Calu3 (cell line): ENCODE results near the gene CGB5. TPM values are rescaled to one million over a fixed set of nuclear protein-coding genes. Genes with fewer than 3 reads are reported as not detected.
"Not testable (repeated sequence)": the region's sequence is repeated elsewhere in the genome, so short reads cannot be mapped to it uniquely, and the experiment has no call there.

Experiments
- BruUV-seq: library from RNA; stranded (reverse); fragments of 400-500 nt; replicated peaks from 2 replicates; lab custom pipeline; 2021; lab: Mats Ljungman, UMichigan
- CTCF ChIA-PET: fragments of 300-600 bp; sonication (Branson Sonifier 250); formaldehyde crosslinking; loops from one replicate; lab custom pipeline; 2022; ENCODE audit warnings: antibody characterized with exemption; lab: Charles Lee
- DNase-seq: peaks from one replicate; pipeline ENCODE4 v3.0.0; 2022
- H3K27ac Mint-ChIP-seq: one replicate; pipeline ENCODE4 v1.8.0; 2022; ENCODE audit warnings: mixed read lengths; ENCODE audit not compliant: unreplicated experiment
- H3K27me3 Mint-ChIP-seq: one replicate; pipeline ENCODE4 v1.8.0; 2022; ENCODE audit warnings: mixed read lengths; ENCODE audit not compliant: unreplicated experiment
- H3K36me3 Mint-ChIP-seq: one replicate; pipeline ENCODE4 v1.8.0; 2022; ENCODE audit warnings: mild to moderate bottlenecking, moderate library complexity, mixed read lengths; ENCODE audit not compliant: insufficient read depth, unreplicated experiment
- H3K4me1 Mint-ChIP-seq: one replicate; pipeline ENCODE4 v1.8.0; 2022; ENCODE audit warnings: mild to moderate bottlenecking, low read depth, mixed read lengths; ENCODE audit not compliant: unreplicated experiment
- H3K4me3 Mint-ChIP-seq: one replicate; pipeline ENCODE4 v1.8.0; 2022; ENCODE audit warnings: mild to moderate bottlenecking, low read depth, moderate library complexity, mixed read lengths; ENCODE audit not compliant: unreplicated experiment
- H3K9me3 Mint-ChIP-seq: one replicate; pipeline ENCODE4 v1.8.0; 2022; ENCODE audit warnings: low read depth, mixed read lengths; ENCODE audit not compliant: unreplicated experiment
- CTCF ChIP-seq: fragments of 200-600 bp; IDR thresholded peaks from one replicate; pipeline ENCODE4 v1.8.0; 2022; ENCODE audit warnings: antibody characterized with exemption; ENCODE audit not compliant: unreplicated experiment
- intact Hi-C: fragments of 100-400 bp; cut with micrococcal nuclease; formaldehyde crosslinking; loops from one replicate; pipeline ENCODE4 v1.10.0; 2022; ENCODE audit not compliant: unreplicated experiment
- total RNA-seq: library from RNA; stranded (reverse); gene quantifications from 2 replicates; pipeline ENCODE4 v1.2.3, GENCODE V29; 2022

The CGB5 gene
- total RNA-seq, 1 experiment from 2014 or later = 3.3 TPM

DNA sequence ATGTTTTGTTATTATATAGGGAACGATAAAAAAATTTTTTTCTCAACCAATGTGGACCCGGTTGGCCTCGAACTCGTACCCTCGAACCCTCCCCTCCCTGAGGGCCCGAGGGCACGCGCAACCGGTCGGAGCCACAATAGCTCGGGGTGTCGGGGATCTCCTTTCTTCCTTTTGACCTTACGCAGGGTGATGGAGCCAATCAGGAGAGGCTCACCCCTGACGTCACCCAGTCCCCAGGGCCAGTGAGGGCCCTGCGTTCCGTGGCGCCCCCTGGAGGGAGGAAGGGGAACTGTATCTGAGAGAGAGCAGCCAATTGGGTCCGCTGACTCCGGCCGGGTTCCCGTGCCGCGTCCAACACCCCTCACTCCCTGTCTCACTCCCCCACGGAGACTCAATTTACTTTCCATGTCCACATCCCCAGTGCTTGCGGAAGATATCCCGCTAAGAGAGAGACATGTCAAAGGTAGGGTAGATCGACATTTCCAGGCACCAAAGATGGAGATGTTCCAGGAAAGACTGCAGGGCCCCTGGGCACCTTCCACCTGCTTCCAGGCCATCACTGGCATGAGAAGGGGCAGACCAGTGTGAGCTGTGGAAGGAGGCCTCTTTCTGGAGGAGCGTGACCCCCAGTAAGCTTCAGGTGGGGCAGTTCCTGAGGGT lies 11.9 kb upstream of the CGB5 start, which contains the start of gene CGB2:
TSS of gene CGB2 (plus strand) at position 249 of the 660 bp plus-strand sequence. CDS start at position 455, 206 bp downstream.
- intact Hi-C loops, DNase-seq, H3K4me1 Mint-ChIP-seq, CTCF ChIA-PET, H3K9me3 Mint-ChIP-seq, H3K27me3 Mint-ChIP-seq, BruUV-seq, H3K27ac Mint-ChIP-seq, H3K4me3 Mint-ChIP-seq: not testable (repeated sequence)
- peaks cover 19% of the 10 kb centered on the region for H3K36me3 Mint-ChIP-seq
- TF ChIP-seq CTCF = peak; percentile 68

- H3K27ac Mint-ChIP-seq, CTCF ChIA-PET: not testable (repeated sequence)
These were observed 6.8 kb upstream of the CGB5 start, which contains the start of gene CGB1 for GRCh38 chr19:49036815-49037214. CGB1 (minus strand) TSS chr19:49036895; CDS start chr19:49036711, 184 bp downstream.

GRCh38 chr19:49038111-49038510 lies 5.5 kb upstream of the CGB5 start:
- CTCF ChIA-PET = interaction anchor here (0.9 kb wide), 1 partner anchor 18 kb away, joined by 3 read pairs; no protein-coding TSS in a partner anchor
- H3K36me3 Mint-ChIP-seq = peaks cover 27% of the 10 kb centered on the region
- intact Hi-C loops = not testable (repeated sequence)

More at GRCh38 chr19:49036815-49037214, 6.8 kb upstream of the CGB5 start, which contains the start of gene CGB1:
- BruUV-seq, H3K27me3 Mint-ChIP-seq, DNase-seq, H3K9me3 Mint-ChIP-seq, H3K4me3 Mint-ChIP-seq, intact Hi-C loops: not testable (repeated sequence)
- peak; percentile 86 for TF ChIP-seq CTCF
- peaks cover 22% of the 10 kb centered on the region for H3K36me3 Mint-ChIP-seq
- peaks cover 15% of the 10 kb centered on the region for H3K4me1 Mint-ChIP-seq

GRCh38 chr19:49038557-49039276 lies 4.9 kb upstream of the CGB5 start:
- peak overlapping the region; percentile 63 for H3K27ac Mint-ChIP-seq
- peaks cover 27% of the 10 kb centered on the region for H3K36me3 Mint-ChIP-seq
- H3K9me3 Mint-ChIP-seq, H3K27me3 Mint-ChIP-seq, BruUV-seq, intact Hi-C loops: not testable (repeated sequence)
- CTCF ChIA-PET = interaction anchor here (0.6 to 0.9 kb wide), 2 partner anchors 18 to 847 kb away, joined by 3 read pairs; no protein-coding TSS in a partner anchor
- H3K4me3 Mint-ChIP-seq = peak overlapping the region; percentile 18
- peaks cover 31% of the 10 kb centered on the region for H3K4me1 Mint-ChIP-seq
- DNase-seq = peak; percentile 89

More at GRCh38 chr19:49038111-49038510, 5.5 kb upstream of the CGB5 start:
- BruUV-seq = TSS peak; percentile 97
- Mint-ChIP-seq H3K4me1 (peaks cover 28% of the 10 kb centered on the region), H3K27ac (peak overlapping the region; percentile 63), H3K4me3 (peak overlapping the region; percentile 18)
- not testable (repeated sequence) for H3K9me3 Mint-ChIP-seq, DNase-seq, H3K27me3 Mint-ChIP-seq

- BruUV-seq, H3K9me3 Mint-ChIP-seq, H3K27me3 Mint-ChIP-seq, H3K4me3 Mint-ChIP-seq, DNase-seq, intact Hi-C loops, H3K27ac Mint-ChIP-seq: not testable (repeated sequence)
- CTCF ChIA-PET = interaction anchor here (0.6 to 0.9 kb wide), 2 partner anchors 17 to 848 kb away, joined by 3 to 4 read pairs; no protein-coding TSS in a partner anchor
- H3K4me1 Mint-ChIP-seq = peaks cover 31% of the 10 kb centered on the region
- peaks cover 27% of the 10 kb centered on the region for H3K36me3 Mint-ChIP-seq
These were observed 3.9 kb upstream of the CGB5 start for GRCh38 chr19:49039736-49040135.
